Peyer's patch (tissue), 4 donors: ENCODE results near the gene PPP4R4. TPM values are rescaled to one million over a fixed set of nuclear protein-coding genes. Genes with fewer than 3 reads are reported as not detected.

Source experiments
- DNase-seq, 3 donors: peaks; one replicate each; pipeline ENCODE4 v3.0.0-alpha.2; 2017 to 2019
- H3K27ac ChIP-seq, 4 donors: fragments of 200-600 bp; sonication (generic); one replicate each; pipeline ENCODE4 v1.5.1; 2016 to 2019
- H3K27me3 ChIP-seq, 2 donors: fragments of 200-600 bp; sonication (generic); one replicate each; pipeline ENCODE4 v1.5.1; 2019
- H3K36me3 ChIP-seq, 3 donors: fragments of 200-600 bp; sonication (generic); one replicate each; pipeline ENCODE4 v1.5.1; 2016 to 2019
- H3K4me1 ChIP-seq, 4 donors: fragments of 200-600 bp; sonication (generic); one replicate each; pipeline ENCODE4 v1.5.1; 2016 to 2019
- H3K4me3 ChIP-seq, 4 donors: fragments of 200-600 bp; sonication (generic); 1 replicate in 3 of 4; 2 replicates in 1 of 4; pipeline ENCODE4 v1.5.1; 2016 to 2019; ENCODE audit warnings: mild to moderate bottlenecking in 1 of 4
- H3K9me3 ChIP-seq, 4 donors: fragments of 200-600 bp; sonication (generic); one replicate each; pipeline ENCODE4 v1.5.1; 2016 to 2019; ENCODE audit warnings: mild to moderate bottlenecking in 1 of 4
- POLR2A ChIP-seq, 2 donors: fragments of 450-650 bp; IDR thresholded peaks; one replicate each; pipeline ENCODE4 v1.5.1; 2017; ENCODE audit warnings: antibody characterized with exemption in 2 of 2, mild to moderate bottlenecking in 2 of 2, moderate library complexity in 2 of 2
- total RNA-seq, 4 donors: library from RNA; depleted of rRNA; stranded (reverse); fragments of >200 nt; gene quantifications; one replicate each; pipeline ENCODE4 v1.1.0, GENCODE V29; 2016
- TF ChIP-seq, protein P1 (sequence below), 6 experiments: fragments of 450-650 bp in 4 of 6; fragments of 200-600 bp in 2 of 6; sonication (generic) in 1 of 6; IDR thresholded peaks; one replicate each; pipeline ENCODE4 v1.5.1; 2017 to 2019; ENCODE audit warnings: antibody characterized with exemption in 6 of 6, mild to moderate bottlenecking in 3 of 6, moderate library complexity in 1 of 6

The PPP4R4 gene
- total RNA-seq, 4 donors from 2014 or later: 2.5 to 5.0 TPM; not detected in 2

DNA sequence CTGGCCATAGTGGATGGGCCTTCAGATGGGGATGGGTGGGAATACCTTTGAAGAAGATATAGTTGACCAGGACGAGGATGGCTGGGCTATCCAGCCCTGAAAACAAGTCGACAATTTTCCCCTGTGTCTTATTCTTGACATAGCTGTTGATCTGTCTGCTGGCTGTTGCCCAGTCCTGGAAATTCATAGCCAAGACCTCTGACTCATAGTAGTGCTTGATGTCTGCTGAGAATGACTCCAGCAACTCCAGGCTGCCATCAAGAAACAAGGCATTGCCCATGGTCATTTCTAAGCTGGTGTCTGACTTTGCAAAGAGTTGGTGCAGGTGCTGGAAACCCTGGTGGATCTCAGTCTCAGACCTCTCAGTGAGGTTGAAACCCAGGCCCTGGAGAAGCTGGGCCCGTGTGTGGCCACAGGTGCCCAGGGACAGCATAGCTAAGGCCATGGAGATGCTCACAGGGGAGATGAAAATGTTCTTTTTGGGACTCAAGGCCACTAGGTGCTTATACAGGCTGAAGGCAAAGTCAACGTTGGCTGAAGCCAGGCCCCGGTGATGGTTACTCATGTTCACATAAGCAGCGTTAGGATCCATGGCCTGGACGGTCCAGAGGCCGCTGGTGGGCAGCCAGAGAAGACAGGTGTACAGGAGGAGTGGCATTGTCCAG, 140.0 kb downstream of the PPP4R4 start:
- DNase-seq: no peak
- Histone ChIP-seq H3K4me1 (no peaks in the 10 kb centered on the region), H3K27ac (no peak overlapping the region), H3K4me3 (no peak overlapping the region), H3K27me3 (no peaks in the 10 kb centered on the region), H3K9me3 (no peaks in the 10 kb centered on the region), H3K36me3 (no peaks in the 10 kb centered on the region)
- no peak for TF ChIP-seq POLR2A (IDR thresholded peaks at IDR 0.05)
- TF ChIP-seq, protein P1, sequence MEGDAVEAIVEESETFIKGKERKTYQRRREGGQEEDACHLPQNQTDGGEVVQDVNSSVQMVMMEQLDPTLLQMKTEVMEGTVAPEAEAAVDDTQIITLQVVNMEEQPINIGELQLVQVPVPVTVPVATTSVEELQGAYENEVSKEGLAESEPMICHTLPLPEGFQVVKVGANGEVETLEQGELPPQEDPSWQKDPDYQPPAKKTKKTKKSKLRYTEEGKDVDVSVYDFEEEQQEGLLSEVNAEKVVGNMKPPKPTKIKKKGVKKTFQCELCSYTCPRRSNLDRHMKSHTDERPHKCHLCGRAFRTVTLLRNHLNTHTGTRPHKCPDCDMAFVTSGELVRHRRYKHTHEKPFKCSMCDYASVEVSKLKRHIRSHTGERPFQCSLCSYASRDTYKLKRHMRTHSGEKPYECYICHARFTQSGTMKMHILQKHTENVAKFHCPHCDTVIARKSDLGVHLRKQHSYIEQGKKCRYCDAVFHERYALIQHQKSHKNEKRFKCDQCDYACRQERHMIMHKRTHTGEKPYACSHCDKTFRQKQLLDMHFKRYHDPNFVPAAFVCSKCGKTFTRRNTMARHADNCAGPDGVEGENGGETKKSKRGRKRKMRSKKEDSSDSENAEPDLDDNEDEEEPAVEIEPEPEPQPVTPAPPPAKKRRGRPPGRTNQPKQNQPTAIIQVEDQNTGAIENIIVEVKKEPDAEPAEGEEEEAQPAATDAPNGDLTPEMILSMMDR (IDR thresholded peaks at IDR 0.05): no peak

DNA sequence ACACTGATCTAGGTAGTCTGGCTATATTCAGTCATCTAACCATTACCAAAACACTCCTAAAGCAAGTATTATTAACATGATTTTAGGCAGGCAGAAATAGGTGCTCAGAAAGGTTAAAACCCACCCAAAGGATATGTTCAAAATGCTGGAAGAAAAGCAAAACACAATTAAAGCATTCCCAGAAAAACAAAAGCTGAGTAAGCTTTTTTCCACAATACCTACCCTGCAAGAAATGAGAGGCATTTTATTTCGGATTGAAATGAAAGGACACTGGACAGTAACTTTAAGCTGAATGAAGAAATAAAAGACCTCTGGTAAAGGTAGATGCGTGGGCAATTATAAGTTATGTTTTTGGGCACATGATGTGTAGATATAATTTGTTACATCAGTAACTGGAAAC, 140.8 kb downstream of the PPP4R4 start:
- H3K4me1 ChIP-seq: no peaks in the 10 kb centered on the region
- no peak overlapping the region for H3K27ac ChIP-seq
- DNase-seq: no peak
- H3K36me3 ChIP-seq: no peaks in the 10 kb centered on the region
- H3K27me3 ChIP-seq: no peaks in the 10 kb centered on the region
- no peak for TF ChIP-seq POLR2A (IDR thresholded peaks at IDR 0.05)
- no peaks in the 10 kb centered on the region for H3K9me3 ChIP-seq
- H3K4me3 ChIP-seq: no peak overlapping the region

DNA sequence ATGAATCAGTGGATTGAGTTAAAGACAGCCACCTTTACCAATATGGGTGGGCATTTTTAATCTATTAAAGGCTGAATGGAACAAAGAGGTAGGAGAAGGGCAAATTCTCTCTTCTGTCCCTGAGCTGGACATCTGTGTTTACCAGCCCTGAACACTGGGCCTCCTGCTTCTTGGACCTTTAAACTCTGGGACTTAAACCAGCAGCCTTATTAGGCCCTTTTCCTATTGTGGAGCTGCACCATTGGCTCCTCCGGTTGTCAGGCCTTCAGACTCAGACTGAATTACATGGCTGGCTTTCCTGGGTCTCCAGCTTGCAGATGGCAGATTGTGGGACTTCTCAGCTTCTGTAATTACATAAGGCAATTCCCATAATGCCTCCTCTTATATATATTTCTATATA, 142.6 kb downstream of the PPP4R4 start:
- no peak for DNase-seq
- Histone ChIP-seq H3K4me3 (no peak overlapping the region), H3K9me3 (no peaks in the 10 kb centered on the region), H3K27me3 (no peaks in the 10 kb centered on the region), H3K27ac (no peak overlapping the region), H3K4me1 (no peaks in the 10 kb centered on the region), H3K36me3 (no peaks in the 10 kb centered on the region)
- TF ChIP-seq POLR2A (IDR thresholded peaks at IDR 0.05): no peak
- TF ChIP-seq, protein P1 (IDR thresholded peaks at IDR 0.05): no peak

DNA sequence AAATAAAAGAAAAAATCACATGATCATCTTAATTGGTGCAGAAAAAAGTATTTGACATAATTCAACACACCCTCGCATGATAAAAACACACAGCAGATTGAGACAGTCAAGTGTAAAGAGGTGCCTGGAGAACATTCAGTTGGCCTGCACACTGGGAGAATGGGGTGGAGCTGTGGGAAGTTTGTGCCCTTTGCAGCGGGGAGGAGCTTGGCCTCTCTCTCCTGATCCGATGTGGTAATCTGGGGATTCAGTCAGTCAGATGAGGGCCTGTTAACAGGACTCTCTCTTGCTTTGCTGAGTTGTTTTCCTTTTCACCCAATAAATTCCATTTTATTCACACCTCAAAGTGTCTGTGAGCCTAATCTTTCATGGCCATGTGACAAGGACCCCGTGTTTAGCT, 143.1 kb downstream of the PPP4R4 start:
- peak in 2 of 3 donors; percentile 65 to 74 for DNase-seq
- TF ChIP-seq POLR2A (IDR thresholded peaks at IDR 0.05): peak in 1 of 2 donors; percentile 22
- TF ChIP-seq, protein P1 (IDR thresholded peaks at IDR 0.05): no peak
- Histone ChIP-seq H3K36me3 (no peaks in the 10 kb centered on the region), H3K27me3 (no peaks in the 10 kb centered on the region), H3K4me3 (no peak overlapping the region), H3K4me1 (no peaks in the 10 kb centered on the region), H3K27ac (no peak overlapping the region), H3K9me3 (no peaks in the 10 kb centered on the region)

DNA sequence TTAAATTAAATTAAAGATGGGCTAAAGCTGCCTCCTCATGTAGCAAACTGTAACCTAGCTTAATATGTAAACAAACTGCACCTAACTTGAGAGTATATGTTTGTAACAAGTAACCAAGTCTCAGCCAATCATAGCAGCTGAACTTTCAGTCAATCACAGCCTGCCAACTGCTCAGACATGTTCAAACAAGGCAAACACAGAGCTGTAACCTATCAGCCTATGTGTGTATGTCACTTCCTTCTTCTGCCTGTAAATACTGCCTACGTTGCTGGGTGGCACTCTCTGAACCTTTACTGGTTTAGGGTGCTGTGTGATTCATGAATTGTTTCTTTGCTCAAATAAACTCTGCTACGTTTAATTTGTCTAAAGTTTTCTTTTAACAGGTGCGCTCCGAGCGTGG, 146.1 kb downstream of the PPP4R4 start:
- H3K27me3 ChIP-seq: no peaks in the 10 kb centered on the region
- TF ChIP-seq, protein P1 (IDR thresholded peaks at IDR 0.05): peak in 1 of 6 experiments; percentile 4
- TF ChIP-seq POLR2A (IDR thresholded peaks at IDR 0.05): no peak
- DNase-seq: peak in 1 of 3 donors; percentile 58
- no peak overlapping the region for H3K4me3 ChIP-seq
- no peak overlapping the region for H3K27ac ChIP-seq
- H3K9me3 ChIP-seq: no peaks in the 10 kb centered on the region
- no peaks in the 10 kb centered on the region for H3K36me3 ChIP-seq
- no peaks in the 10 kb centered on the region for H3K4me1 ChIP-seq

DNA sequence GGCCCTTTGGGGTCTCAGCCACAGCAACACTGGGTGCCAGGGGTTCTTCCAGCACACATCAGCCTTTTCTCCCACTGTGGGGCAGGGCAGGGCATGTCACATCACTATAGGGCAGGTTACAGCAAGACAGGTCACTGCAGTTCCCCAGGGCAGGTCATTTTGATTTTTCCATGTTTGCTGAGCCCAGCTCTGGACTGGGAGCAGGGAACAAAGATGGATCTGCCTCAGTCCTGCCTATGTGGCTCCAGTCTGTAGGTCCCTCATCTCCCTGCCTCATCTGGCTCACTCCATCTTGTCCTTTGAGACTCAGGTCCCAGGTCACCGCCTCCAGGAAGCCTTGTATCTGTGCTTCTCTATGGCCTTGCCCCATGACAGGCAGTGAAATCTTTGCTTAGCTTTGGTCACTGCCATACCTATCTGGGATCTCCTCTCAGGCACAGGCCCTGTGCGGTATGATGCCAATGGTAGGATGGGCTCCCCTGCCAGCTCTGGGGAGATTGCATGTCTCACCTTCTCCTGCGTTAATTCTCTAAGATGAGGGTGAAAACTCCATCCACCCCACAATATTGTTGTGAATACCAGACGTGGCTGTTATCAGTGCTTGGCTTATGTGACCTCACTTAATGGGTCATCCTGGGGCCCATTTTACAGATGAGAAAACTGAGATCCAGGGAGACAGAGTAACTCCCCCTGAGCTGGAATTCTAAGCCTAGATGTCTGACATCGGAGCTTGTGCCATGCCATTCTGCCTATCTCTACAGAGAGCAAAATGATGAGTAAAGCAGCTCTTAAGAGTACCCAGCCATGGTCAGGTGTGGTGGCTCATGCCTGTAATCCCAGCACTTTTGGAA, 147.5 kb downstream of the PPP4R4 start:
- Histone ChIP-seq H3K4me1 (no peaks in the 10 kb centered on the region), H3K4me3 (no peak overlapping the region), H3K36me3 (no peaks in the 10 kb centered on the region), H3K9me3 (no peaks in the 10 kb centered on the region), H3K27ac (no peak overlapping the region), H3K27me3 (no peaks in the 10 kb centered on the region)
- DNase-seq: no peak
- TF ChIP-seq, protein P1 (IDR thresholded peaks at IDR 0.05): no peak
- no peak for TF ChIP-seq POLR2A (IDR thresholded peaks at IDR 0.05)
